Measurements from ENCODE around the gene HAUS5.

HAUS5 gene

GRCh38 chr19:35671818-35672217 is 59.3 kb downstream of the HAUS5 start:
- DNase-seq (ENCODE audit: low spot score) = no peak

GRCh38 chr19:35673121-35673804 is 60.7 kb downstream of the HAUS5 start:
- peak; percentile 74 for DNase-seq (ENCODE audit: low spot score)

All from ecto neural progenitor cell (in vitro differentiated cells).